ENCODE measurements around the gene METRNL. TPM values are rescaled to one million over a fixed set of nuclear protein-coding genes. Genes with fewer than 3 reads are reported as not detected.
"Not testable (repeated sequence)": the region's sequence is repeated elsewhere in the genome, so short reads cannot be mapped to it uniquely, and the experiment has no call there.

The METRNL gene
- total RNA-seq, 1 experiment from 2014 or later, result 238 TPM

DNA sequence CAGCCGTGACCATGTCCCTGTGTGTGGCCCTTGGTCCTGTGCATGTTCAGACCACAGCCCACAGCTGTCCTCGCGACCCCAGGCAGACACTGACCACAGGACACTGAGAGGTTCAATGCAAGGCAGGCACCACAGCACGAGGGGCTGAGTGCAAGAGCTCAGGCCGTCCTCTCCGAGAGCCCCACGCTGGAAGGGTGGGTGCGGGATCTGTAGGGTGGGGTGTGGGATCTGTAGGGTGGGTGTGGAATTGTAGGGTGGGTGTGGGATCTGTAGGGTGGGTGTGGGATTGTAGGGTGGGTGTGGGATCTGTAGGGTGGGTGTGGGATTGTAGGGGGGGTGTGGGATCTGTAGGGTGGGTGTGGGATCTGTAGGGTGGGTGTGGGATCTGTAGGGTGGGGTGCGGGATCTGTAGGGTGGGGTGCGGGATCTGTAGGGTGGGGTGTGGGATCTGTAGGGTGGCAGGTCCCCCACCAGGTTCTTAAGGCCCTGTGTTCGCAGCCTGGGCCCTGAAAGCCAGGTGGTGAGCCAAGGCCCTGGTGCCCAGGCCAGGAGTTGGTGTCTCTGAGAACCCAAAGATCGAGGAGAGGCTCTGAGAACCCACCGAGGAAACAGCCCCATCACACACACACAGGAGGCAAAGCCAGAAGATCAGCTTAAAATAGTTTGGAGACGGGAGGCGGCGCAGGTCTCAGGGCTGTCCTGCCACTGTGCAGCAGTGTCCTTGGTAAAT, 48.2 kb downstream of the METRNL start:
- Histone ChIP-seq H3K9me3 (no peaks in the 10 kb centered on the region), H3K36me3 (no peaks in the 10 kb centered on the region), H3K4me3 (no peak overlapping the region), H3K27me3 (no peaks in the 10 kb centered on the region)
- no peak for DNase-seq

DNA sequence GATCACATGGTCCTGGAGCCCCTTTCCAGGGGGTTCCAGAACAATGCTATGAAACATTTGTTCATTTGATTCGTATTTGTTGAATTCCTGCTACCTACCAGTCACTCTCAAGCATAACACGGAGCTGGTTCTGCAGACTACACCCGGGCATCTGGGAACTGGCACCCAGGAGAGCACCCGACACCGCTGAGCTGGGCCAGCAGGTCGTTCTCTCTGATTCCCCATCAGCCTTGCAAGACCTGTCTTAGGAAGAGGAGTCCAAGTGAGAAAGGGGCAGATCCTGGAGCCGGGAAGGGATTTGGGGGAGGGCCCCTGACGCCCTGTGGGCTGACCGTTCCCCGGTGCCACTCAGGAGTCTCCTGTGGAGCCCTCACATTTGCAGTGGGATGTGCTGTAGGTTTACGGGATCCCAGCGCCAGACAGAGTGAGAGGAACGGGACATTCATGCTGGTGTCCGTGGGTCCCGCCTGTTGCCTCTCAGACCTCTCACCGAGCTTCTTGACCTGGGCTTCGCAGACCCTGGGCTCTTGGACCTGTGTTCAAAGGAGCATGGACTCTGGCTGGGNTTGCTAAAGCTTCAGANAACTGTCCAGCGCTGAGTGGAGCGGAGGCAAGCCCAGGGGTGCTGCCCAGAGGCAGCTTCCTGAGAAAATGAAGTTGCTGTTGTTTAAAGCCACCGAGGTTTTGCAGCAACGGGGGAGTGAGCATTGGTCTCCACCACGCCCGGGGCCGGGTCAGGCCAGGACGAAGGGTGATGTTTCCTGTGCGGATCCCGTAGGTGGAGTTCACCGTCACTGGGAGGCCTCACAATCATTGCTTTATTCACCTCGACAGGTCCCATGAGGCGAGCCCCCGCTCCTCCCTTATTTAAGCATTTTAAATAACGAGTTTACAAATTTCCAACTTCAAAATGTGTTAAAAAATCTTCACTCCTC, 49.2 kb downstream of the METRNL start:
- H3K4me3 ChIP-seq, result no peak overlapping the region
- no peak for DNase-seq
- no peaks in the 10 kb centered on the region for H3K9me3 ChIP-seq

DNA sequence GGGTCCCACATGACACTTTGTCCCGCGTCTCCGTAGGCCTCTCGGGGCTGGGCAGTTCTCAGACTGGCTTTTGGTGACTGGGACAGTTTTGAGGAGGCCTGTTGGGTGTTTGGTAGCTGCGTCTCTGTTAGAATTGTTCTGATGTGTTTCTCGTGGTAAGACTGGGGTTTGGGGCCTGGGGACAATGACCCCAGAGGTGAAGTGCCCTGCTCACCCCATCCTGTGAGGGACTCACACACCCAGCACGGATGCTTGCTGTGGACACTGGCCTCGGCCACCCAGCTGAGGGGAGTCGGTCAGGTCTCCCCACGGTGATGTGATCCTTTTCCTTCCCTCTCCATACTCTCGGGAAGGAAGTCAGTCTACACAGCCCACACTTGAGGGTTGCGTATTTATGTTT, 50.3 kb downstream of the METRNL start:
- H3K4me3 ChIP-seq, result no peak overlapping the region

More for the DNA sequence above, 49.2 kb downstream of the METRNL start:
- H3K36me3 ChIP-seq, result no peaks in the 10 kb centered on the region
- H3K27me3 ChIP-seq, result no peaks in the 10 kb centered on the region

DNA sequence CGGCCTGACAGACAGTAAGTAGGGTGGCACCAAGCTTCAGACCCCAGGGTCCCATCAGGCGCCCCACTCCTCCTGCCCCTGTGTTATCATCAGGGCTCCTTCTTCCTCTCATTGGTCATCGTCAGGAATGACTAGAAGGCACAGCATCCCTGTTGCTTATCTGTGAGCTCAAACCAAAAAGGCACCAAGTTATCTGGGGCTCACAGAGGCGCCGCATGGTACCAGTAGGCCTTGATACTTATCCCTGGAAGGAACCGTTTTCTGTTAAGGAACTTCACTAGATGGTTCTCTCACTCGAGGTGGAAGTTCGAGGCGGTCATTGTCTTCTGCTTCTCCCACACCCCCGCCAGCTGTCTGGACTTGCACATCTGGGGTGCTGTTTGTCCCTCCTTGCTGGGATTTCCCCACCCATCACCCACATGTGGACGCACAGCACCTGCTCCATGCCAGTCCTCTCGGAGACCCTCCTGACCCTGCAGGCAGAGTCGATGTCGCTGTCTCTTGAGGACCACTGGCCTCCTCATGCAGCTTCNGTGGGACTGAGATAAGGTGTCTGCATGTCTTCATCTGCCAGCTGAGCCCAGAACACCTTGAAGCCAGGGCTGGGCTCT, 52.1 kb downstream of the METRNL start:
- Histone ChIP-seq H3K9me3 (no peaks in the 10 kb centered on the region), H3K27me3 (no peaks in the 10 kb centered on the region), H3K36me3 (no peaks in the 10 kb centered on the region), H3K4me3 (no peak overlapping the region)
- DNase-seq, result no peak

More for the DNA sequence above, 50.3 kb downstream of the METRNL start:
- no peaks in the 10 kb centered on the region for H3K27me3 ChIP-seq
- H3K9me3 ChIP-seq, result no peaks in the 10 kb centered on the region
- no peaks in the 10 kb centered on the region for H3K36me3 ChIP-seq
- no peak for DNase-seq

DNA sequence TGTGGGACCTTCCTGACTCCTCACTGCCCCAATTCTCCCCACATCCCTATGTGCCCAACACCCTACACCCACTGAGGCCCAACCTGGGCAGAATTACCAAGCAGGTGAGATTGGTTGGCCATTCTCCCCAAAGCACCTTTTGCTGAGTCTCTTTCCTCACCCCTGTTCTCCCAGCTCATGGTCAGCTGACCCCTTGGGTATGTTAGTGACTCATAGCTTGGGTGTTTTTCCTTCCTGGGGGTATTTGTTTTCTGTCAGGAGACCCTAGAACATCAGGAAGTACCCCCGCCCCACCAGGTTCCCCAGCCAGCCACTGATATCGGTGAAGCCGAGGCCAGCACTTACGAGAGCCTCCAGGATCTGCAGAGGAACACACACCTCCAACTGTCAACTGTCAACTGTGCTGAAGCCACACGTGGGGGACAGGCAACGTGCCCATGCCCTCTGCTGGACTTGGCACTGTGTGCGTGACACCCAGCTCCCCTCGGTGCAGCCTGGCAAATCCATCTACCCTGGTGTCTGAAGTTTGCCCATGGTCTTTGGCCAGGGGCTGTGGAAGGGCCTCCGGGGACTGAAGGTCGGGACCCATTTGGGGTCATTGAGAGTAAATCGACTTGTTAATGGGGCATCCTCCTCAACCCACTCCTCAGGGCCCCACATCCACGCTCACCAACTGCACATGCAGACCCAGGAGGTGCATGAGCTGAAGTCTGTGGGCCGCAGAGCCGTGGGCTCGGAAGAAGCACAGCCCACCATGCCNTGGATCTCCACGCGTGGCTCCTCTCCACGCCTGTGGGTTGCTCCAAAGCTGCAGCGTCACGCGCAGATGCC, 53.1 kb downstream of the METRNL start:
- Histone ChIP-seq H3K27me3 (no peaks in the 10 kb centered on the region), H3K9me3 (no peaks in the 10 kb centered on the region), H3K36me3 (no peaks in the 10 kb centered on the region), H3K4me3 (no peak overlapping the region)
- no peak for DNase-seq

DNA sequence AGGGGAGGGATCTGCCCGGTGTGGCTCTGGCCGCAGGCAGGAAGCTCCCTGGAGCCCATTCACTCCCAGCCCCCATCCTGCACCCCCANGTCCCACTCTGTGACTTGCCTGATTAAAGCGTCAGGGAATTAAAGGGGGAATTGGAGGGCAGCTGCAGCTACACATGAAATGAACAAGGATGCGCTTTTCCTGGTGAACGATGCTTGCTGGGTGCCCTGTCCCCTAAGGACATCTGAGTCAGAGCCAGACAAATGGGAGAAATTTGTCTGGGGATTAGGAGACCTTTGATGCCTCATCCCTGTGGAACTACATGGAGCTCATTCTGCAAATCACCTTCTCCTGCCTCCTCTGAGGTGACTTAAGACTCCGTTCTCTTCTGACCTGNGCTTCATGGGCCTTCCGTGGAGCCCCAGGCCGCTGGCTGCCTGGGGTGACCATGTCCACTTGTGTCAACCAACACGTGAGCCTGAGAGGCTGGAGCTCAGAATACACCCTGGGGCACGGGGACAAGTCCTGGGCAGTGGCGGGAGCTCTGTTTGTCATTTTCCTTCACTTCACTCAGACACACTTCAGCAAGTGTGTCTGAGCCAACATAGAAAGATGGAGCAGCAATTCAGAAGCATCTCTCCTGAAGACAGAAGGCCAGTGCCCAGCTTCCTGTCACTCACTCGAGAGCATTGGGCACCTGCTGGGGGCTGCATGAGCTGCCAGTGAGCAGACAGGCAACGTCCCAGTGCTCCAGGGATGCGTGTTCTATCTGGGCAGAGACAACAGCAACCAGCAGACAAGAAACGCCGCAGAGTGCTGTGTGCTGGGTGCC, 54.1 kb downstream of the METRNL start:
- H3K4me3 ChIP-seq, result no peak overlapping the region
- H3K9me3 ChIP-seq, result no peaks in the 10 kb centered on the region
- DNase-seq, result no peak
- H3K27me3 ChIP-seq, result no peaks in the 10 kb centered on the region
- H3K36me3 ChIP-seq, result no peaks in the 10 kb centered on the region

DNA sequence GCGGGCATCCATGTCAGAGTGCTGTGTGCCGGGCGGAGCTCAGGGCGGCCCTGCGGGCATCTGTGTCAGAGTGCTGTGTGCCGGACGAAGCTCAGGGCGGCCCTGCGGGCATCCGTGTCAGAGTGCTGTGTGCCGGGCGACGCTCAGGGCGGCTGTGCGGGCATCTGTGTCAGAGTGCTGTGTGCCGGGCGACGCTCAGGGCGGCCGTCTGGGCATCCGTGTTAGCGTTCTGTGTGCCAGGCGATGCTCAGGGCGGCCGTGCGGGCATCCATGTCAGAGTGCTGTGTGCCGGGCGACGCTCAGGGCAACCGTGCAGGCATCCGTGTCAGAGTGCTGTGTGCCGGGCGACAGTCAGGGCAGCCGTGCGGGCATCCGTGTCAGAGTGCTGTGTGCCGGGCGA, 55.0 kb downstream of the METRNL start:
- DNase-seq, H3K27me3 ChIP-seq, H3K36me3 ChIP-seq, H3K9me3 ChIP-seq, H3K4me3 ChIP-seq: not testable (repeated sequence)

DNA sequence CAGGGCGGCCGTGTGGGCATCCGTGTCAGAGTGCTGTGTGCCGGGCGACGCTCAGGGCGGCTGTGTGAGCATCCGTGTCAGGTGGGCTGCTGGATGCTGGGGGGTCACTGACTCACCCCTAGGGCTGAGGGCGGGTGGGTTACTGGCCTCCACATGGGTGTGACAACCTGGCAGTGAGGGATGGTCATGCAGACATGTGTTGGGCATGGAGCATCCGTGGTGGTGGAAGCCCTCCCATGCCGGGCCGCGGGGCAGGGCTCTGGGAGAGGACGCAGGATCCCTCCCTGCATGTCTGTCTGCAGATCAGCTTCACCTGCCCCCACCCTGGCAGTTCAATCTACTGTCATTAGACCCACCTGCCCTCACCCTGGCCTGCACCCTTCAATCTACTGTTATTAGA, 56.3 kb downstream of the METRNL start:
- DNase-seq, result no peak
- no peaks in the 10 kb centered on the region for H3K36me3 ChIP-seq
- no peaks in the 10 kb centered on the region for H3K27me3 ChIP-seq
- H3K4me3 ChIP-seq, result no peak overlapping the region
- H3K9me3 ChIP-seq, result peaks cover 2% of the 10 kb centered on the region

DNA sequence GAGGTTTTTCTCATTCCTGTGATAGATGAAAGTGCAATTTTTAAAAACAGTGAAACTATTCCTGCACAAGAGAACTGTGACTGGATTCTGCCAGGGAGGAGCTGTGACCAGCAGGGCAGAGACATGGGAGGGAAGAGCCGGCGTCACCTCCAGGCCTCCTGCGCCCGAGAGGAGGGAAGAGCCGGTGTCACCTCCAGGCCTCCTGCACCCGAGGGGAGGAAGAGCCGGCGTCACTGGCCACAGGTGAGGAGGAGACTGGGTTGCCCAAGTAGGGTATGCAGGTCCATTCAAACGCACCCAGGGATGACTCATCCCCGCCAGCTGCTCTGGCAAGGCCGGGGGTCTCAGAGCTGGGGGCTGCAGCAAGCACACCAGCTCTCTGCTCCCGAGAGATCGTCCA, 56.7 kb downstream of the METRNL start:
- Histone ChIP-seq H3K27me3 (no peaks in the 10 kb centered on the region), H3K4me3 (no peak overlapping the region), H3K36me3 (no peaks in the 10 kb centered on the region), H3K9me3 (peaks cover 6% of the 10 kb centered on the region)
- DNase-seq, result no peak

DNA sequence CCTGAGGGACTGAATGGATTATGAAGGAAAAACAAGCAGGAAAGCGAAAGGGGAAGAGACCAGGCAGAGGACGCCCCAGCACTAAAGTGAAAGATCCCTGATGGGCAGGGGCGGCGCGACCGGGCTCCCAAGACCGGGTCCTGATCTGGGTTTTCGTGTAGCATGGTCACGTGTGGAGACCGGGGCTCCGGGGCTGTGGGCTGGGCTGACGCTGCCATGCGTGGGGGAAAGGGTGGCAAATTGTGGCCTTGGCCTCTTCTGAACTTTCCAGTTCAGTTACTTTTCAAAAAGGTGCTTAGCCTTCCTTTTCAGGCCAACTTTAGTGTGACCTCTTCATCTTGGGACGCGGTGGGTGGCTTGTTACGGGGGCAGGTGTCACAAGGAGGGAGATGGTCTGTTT, 57.5 kb downstream of the METRNL start:
- Histone ChIP-seq H3K9me3 (peaks cover 9% of the 10 kb centered on the region), H3K36me3 (no peaks in the 10 kb centered on the region), H3K27me3 (no peaks in the 10 kb centered on the region), H3K4me3 (no peak overlapping the region)
- no peak for DNase-seq

DNA sequence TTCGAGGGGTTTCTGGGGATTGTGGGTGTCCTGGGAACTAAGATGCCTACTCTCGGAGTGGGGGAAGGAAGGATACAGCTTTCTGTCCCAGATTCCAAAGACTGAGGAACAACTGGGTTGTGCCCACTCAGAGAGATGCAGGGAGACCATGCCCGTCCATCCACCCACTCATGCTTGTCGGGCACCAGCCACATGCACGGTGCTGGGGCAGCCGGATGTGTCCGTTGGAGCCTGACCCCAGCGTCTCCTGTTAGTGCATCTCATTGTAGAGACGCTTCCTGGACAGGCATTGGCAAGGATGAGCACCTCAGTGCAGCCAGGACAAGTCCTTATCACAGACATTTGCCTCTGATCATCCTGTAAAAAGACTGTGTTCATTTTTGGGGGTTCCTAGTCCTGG, 58.1 kb downstream of the METRNL start:
- DNase-seq, result no peak
- Histone ChIP-seq H3K36me3 (no peaks in the 10 kb centered on the region), H3K27me3 (no peaks in the 10 kb centered on the region), H3K4me3 (no peak overlapping the region), H3K9me3 (peaks cover 12% of the 10 kb centered on the region)

DNA sequence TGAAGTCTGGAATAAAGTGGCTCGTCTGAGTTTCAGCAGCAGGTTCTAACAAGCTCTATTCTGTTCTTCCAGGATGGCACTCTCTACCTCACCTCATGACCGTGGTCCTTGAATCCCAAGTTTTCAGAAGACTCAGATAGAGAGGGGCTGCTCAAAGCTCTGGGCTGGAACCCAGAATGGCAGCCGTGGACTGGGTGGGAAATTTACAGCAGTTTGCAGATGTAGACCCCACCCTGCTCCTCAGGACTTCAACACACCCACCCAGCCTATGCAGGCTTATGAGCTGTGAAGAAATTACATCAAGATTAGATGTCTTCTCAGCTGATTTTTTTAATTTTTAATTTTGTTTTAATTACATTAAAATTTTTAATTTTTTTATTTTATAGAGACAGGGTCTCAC, 59.4 kb downstream of the METRNL start:
- H3K27me3 ChIP-seq, result no peaks in the 10 kb centered on the region
- no peak for DNase-seq
- H3K9me3 ChIP-seq, result peaks cover 19% of the 10 kb centered on the region
- no peaks in the 10 kb centered on the region for H3K36me3 ChIP-seq
- no peak overlapping the region for H3K4me3 ChIP-seq

DNA sequence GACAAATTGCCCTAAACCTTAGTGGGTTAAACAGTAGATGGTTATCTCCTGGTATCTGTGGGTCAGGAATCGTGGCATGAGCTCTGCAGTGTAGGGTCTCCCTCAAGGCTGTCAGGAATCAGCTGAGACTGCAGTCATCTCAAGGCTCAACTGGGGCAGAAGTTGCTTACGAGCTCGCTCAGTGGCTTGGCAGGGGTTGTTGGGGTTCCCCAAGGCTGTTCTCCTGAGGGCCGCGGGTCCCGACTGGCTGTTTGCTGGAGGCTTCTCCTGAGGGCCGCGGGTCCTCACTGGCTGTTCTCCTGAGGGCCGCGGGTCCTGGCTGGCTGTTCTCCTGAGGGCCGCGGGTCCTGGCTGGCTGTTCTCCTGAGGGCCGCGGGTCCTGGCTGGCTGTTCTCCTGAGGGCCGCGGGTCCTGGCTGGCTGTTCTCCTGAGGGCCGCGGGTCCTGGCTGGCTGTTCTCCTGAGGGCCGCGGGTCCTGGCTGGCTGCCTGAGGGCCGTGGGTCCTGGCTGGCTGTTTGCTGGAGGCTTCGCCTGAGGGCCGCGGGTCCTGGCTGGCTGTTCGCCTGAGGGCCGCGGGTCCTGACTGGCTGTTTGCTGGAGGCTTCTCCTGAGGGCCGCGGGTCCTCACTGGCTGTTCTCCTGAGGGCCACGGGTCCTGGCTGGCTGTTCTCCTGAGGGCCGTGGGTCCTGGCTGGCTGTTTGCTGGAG, 60.3 kb downstream of the METRNL start:
- DNase-seq, H3K4me3 ChIP-seq, H3K27me3 ChIP-seq, H3K36me3 ChIP-seq: not testable (repeated sequence)
- peaks cover 19% of the 10 kb centered on the region for H3K9me3 ChIP-seq

DNA sequence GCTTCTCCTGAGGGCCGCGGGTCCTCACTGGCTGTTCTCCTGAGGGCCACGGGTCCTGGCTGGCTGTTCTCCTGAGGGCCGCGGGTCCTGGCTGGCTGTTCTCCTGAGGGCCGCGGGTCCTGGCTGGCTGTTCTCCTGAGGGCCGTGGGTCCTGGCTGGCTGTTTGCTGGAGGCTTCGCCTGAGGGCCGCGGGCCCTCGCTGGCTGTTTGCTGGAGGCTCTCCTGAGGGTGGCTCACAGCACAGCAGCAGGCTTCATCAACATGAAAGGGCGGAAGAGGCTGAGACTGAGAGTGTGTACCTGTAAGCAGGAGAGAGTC, 60.8 kb downstream of the METRNL start:
- DNase-seq, H3K27me3 ChIP-seq, H3K36me3 ChIP-seq, H3K4me3 ChIP-seq: not testable (repeated sequence)
- H3K9me3 ChIP-seq, result peaks cover 19% of the 10 kb centered on the region

DNA sequence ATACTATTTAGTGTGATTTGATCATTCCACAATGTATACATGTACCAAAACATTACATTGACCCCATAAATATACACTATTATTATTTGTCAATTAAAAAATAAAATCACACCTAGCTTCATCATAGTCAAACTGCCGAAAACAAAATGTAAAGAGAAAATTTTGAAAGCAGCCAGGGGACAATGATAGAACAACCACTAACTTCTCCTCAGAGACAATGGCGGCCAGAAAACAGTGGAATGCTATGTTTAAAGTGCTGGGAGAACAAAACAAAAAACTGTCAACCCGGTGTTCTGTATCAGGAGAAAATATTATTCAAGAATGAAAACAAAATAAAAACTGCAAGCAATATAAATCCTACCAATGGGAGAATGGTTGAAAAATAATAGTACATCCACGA, 63.2 kb downstream of the METRNL start:
- Histone ChIP-seq H3K36me3 (no peaks in the 10 kb centered on the region), H3K4me3 (no peak overlapping the region), H3K27me3 (no peaks in the 10 kb centered on the region), H3K9me3 (peaks cover 19% of the 10 kb centered on the region)
- DNase-seq, result no peak
